Suprapubic skin (tissue), 4 donors: Measurements from ENCODE around the gene MED27. TPM values are rescaled to one million over a fixed set of nuclear protein-coding genes. Genes with fewer than 3 reads are reported as not detected.

Experiments
- DNase-seq, 2 donors: peaks; one replicate each; pipeline ENCODE4 v3.0.0-alpha.2; 2019; ENCODE audit warnings: low spot score in 2 of 2
- H3K27ac ChIP-seq: fragments of 200-600 bp; sonication (generic); one replicate; pipeline ENCODE4 v1.5.1; 2019
- H3K27me3 ChIP-seq: fragments of 200-600 bp; sonication (generic); one replicate; pipeline ENCODE4 v1.5.1; 2019
- H3K36me3 ChIP-seq: fragments of 200-600 bp; sonication (generic); one replicate; pipeline ENCODE4 v1.5.1; 2019
- H3K4me1 ChIP-seq: fragments of 200-600 bp; sonication (generic); one replicate; pipeline ENCODE4 v1.5.1; 2019
- H3K4me3 ChIP-seq: fragments of 200-600 bp; sonication (generic); one replicate; pipeline ENCODE4 v1.5.1; 2019; ENCODE audit warnings: mild to moderate bottlenecking
- H3K9me3 ChIP-seq: fragments of 200-600 bp; sonication (generic); one replicate; pipeline ENCODE4 v1.5.1; 2019
- EP300 ChIP-seq: sonication (generic); formaldehyde crosslinking; IDR thresholded peaks from one replicate; pipeline ENCODE4 v1.6.1; 2017; ENCODE audit warnings: antibody characterized with exemption
- POLR2A ChIP-seq, 2 donors: fragments of 450-650 bp; IDR thresholded peaks; one replicate each; pipeline ENCODE4 v1.6.1; 2017; ENCODE audit warnings: antibody characterized with exemption in 2 of 2, mild to moderate bottlenecking in 2 of 2, moderate library complexity in 2 of 2
- POLR2AphosphoS5 ChIP-seq, 3 donors: sonication (generic); formaldehyde crosslinking; IDR thresholded peaks; one replicate each; pipeline ENCODE4 v1.6.1; 2017; ENCODE audit warnings: antibody characterized with exemption in 3 of 3
- WGBS: methylation state at CpG from one replicate; pipeline ENCODE4 v1.1.5; 2018; 5-methylcytosine and 5-hydroxymethylcytosine counted together
- total RNA-seq, 4 donors: library from RNA; depleted of rRNA; stranded (reverse); fragments of >200 nt; gene quantifications; one replicate each; pipeline ENCODE4 v1.1.0, GENCODE V29; 2016
- TF ChIP-seq, protein P1 (sequence below), 2 donors: fragments of 200-600 bp in 1 of 2; fragments of 450-650 bp in 1 of 2; sonication (generic) in 1 of 2; IDR thresholded peaks; one replicate each; pipeline ENCODE4 v1.5.1; 2016 to 2019; ENCODE audit warnings: antibody characterized with exemption in 2 of 2, mild to moderate bottlenecking in 1 of 2, moderate library complexity in 1 of 2

MED27 gene
- total RNA-seq, 4 donors from 2014 or later, result 12.6 to 20.3 (median 16.0) TPM

DNA sequence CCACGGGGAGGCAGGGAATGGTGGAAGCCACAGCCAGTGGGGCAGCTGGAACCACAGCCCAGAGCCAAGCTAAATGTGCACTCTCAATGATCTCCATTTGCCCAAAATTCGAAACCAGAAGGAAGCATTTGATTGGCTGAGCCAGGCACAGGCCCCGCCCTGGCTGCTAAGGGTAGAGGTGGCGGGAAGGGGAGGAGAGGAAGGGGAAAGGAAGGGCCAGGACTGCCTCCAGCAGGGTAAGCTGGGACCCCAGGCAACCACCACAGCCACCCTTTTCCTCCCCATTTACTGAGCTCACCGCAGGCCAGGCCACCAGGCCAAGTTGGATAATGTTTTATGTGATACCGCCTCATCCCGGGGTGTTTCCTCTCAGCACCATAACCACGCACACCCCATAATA lies 239.4 kb downstream of the MED27 start:
- DNase-seq, result no peak
- Histone ChIP-seq H3K27me3 (peaks cover 51% of the 10 kb centered on the region), H3K4me3 (no peak overlapping the region), H3K36me3 (no peaks in the 10 kb centered on the region), H3K27ac (no peak overlapping the region), H3K4me1 (no peaks in the 10 kb centered on the region), H3K9me3 (no peaks in the 10 kb centered on the region)
- WGBS, result 80% methylated on average over 8 of the region's 8 CpGs
- TF ChIP-seq, protein P1, sequence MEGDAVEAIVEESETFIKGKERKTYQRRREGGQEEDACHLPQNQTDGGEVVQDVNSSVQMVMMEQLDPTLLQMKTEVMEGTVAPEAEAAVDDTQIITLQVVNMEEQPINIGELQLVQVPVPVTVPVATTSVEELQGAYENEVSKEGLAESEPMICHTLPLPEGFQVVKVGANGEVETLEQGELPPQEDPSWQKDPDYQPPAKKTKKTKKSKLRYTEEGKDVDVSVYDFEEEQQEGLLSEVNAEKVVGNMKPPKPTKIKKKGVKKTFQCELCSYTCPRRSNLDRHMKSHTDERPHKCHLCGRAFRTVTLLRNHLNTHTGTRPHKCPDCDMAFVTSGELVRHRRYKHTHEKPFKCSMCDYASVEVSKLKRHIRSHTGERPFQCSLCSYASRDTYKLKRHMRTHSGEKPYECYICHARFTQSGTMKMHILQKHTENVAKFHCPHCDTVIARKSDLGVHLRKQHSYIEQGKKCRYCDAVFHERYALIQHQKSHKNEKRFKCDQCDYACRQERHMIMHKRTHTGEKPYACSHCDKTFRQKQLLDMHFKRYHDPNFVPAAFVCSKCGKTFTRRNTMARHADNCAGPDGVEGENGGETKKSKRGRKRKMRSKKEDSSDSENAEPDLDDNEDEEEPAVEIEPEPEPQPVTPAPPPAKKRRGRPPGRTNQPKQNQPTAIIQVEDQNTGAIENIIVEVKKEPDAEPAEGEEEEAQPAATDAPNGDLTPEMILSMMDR (IDR thresholded peaks at IDR 0.05), result no peak
- TF ChIP-seq POLR2A (IDR thresholded peaks at IDR 0.05), result no peak
- TF ChIP-seq POLR2AphosphoS5 (IDR thresholded peaks at IDR 0.05), result no peak
- TF ChIP-seq EP300, result no peak

DNA sequence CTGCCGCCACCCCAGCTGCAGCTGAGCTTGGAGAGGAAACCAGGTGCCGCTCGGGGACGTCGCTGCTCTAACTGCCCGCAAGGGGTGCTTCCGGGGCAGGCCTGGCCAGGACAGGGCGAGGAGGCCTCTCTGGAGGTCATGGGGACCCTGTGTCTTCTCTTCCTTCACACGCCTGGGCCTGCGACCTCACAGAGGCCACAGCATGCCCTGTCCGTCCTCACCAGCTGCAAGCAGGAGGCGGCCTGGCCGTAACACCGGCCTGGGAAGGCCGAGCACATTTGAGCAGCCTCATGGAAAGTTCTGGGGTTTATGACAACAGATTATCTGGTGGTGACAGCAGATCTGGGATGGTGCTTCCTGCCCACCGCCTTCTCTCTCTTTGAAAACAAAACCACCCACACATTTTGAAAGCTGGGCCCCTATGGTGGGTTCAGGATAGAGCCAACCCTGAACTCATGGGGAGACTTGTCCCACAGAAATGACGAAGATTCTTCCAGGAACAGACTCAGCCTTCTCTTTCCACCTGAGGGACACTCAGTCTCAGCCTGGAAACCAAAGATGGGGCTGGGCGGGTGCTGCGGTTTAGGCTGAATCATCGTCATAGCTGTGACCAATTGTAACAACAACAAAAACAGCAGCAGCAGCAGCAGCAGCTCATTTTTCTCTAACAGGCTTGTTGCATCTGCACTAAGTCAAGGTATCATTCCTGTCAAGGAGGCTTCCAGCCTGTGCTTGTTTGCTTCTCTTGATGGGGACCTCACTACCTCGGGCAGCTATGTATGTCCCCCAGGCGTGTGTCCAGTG lies 240.2 kb downstream of the MED27 start:
- no peak for DNase-seq
- Histone ChIP-seq H3K27me3 (peaks cover 57% of the 10 kb centered on the region), H3K36me3 (no peaks in the 10 kb centered on the region)

DNA sequence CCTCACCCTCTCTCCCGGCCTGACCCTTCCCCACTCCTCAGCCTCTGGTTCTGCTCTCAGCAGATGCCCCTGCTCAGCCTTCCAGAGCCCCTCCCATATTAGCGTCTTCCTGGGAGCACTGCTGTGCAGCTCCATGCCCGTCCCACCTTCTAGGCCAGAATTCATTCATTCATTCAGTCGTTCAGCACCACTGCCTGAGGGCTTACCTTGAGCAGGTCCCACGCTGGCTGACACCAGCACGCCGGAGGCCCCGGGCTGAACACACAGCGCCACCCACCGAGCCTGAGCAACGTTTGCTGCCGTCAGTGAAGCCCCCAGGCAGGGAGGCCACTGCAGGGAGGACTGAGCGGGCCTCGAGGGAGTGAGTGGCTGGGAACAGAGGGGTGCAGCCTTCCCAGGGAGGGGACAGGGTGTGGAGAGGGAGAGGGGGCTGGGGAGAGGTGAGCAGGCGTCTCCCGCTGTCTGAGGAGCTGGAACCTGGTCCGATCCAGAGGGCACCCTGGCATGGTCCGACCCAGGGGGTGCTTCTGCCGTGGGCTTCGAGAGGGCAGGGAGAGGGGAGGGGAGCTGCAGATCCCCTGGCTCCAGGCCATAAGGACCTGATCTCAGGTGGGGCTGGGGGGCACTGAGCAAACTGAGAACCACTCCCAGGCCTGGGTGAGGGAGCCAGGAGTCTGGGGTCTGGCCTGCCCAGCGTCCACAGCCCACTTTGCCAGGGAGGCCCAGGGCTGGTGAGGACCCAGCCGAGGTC lies 241.0 kb downstream of the MED27 start:
- no peak for DNase-seq
- Histone ChIP-seq H3K36me3 (no peaks in the 10 kb centered on the region), H3K9me3 (peaks cover 8% of the 10 kb centered on the region), H3K4me3 (no peak overlapping the region), H3K27ac (no peak overlapping the region), H3K4me1 (no peaks in the 10 kb centered on the region), H3K27me3 (peaks cover 59% of the 10 kb centered on the region)
- WGBS, result 36% methylated on average over 19 of the region's 22 CpGs
- TF ChIP-seq, protein P1 (IDR thresholded peaks at IDR 0.05), result no peak
- TF ChIP-seq POLR2A (IDR thresholded peaks at IDR 0.05), result no peak

More for the DNA sequence above, 240.2 kb downstream of the MED27 start:
- 63% methylated on average over 12 of the region's 22 CpGs for WGBS
- H3K27ac ChIP-seq, result no peak overlapping the region
- H3K4me1 ChIP-seq, result no peaks in the 10 kb centered on the region
- H3K9me3 ChIP-seq, result no peaks in the 10 kb centered on the region
- H3K4me3 ChIP-seq, result no peak overlapping the region
- TF ChIP-seq POLR2A (IDR thresholded peaks at IDR 0.05), result no peak
- no peak for TF ChIP-seq POLR2AphosphoS5 (IDR thresholded peaks at IDR 0.05)
- TF ChIP-seq EP300, result no peak
- TF ChIP-seq, protein P1 (IDR thresholded peaks at IDR 0.05), result no peak

DNA sequence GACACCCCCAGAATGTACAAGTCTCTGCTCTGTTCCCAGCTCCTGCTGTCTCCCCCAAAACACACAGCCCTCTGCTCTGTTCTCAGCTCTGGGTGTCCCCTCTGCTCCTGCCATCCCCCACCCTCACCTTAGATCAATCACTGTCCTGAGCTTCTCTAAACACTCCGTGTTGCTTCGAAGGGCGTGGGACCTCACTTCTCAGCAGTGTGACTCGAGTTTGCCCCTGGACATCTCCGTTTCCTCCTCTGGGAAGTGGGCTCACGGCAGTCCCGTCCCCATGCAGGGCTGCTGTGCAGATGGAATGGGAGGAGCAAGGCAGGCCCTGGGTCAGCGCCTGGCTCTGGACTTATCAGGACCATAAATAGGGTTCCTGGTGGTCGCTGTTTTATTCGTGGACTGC lies 241.8 kb downstream of the MED27 start:
- Histone ChIP-seq H3K27me3 (peaks cover 57% of the 10 kb centered on the region), H3K36me3 (no peaks in the 10 kb centered on the region), H3K4me3 (no peak overlapping the region), H3K27ac (no peak overlapping the region), H3K9me3 (peaks cover 14% of the 10 kb centered on the region), H3K4me1 (no peaks in the 10 kb centered on the region)
- DNase-seq, result no peak
- 48% methylated on average over 10 of the region's 10 CpGs for WGBS
- TF ChIP-seq, protein P1 (IDR thresholded peaks at IDR 0.05), result no peak
- TF ChIP-seq POLR2A (IDR thresholded peaks at IDR 0.05) (no peak), POLR2AphosphoS5 (IDR thresholded peaks at IDR 0.05) (no peak), EP300 (no peak)

DNA sequence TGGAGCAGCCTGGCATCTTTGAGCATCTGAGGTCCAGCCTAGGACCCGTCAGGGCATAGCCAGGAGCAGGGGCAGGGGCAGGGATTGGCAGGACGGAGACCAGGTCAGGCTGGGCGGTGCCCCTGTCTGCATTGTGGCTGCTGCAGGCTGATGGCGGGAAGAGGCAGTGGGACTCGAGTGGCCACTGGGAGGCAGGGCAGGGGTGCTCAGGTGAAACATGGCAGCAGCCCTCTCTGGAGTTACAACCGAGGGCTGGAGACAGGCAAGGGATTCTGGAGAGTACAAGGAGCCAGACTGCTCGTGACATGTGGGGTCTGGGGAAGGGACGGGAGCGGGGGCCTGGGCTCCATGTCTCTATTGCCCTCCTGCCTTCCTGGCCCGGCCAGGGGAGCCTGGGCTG lies 242.4 kb downstream of the MED27 start:
- no peak overlapping the region for H3K27ac ChIP-seq
- no peak for TF ChIP-seq POLR2A (IDR thresholded peaks at IDR 0.05)
- TF ChIP-seq POLR2AphosphoS5 (IDR thresholded peaks at IDR 0.05), result no peak
- TF ChIP-seq, protein P1 (IDR thresholded peaks at IDR 0.05), result no peak
- no peak for TF ChIP-seq EP300
- H3K36me3 ChIP-seq, result no peaks in the 10 kb centered on the region
- peaks cover 57% of the 10 kb centered on the region for H3K27me3 ChIP-seq
- no peak for DNase-seq
- no peak overlapping the region for H3K4me3 ChIP-seq
- no peaks in the 10 kb centered on the region for H3K4me1 ChIP-seq
- 60% methylated on average over 10 of the region's 10 CpGs for WGBS
- peaks cover 14% of the 10 kb centered on the region for H3K9me3 ChIP-seq
